ENCODE measurements around the gene SARNP.

GRCh38 chr12:55806982-55807381 is 10.5 kb downstream of the SARNP start:
- no peak for TF ChIP-seq CTCF (IDR thresholded peaks at IDR 0.05)
- TF ChIP-seq POLR2A (IDR thresholded peaks at IDR 0.05) = no peak
- TF ChIP-seq POLR2AphosphoS5 (IDR thresholded peaks at IDR 0.05) = no peak
- TF ChIP-seq EP300 (IDR thresholded peaks at IDR 0.05) = no peak

All from stomach (tissue), 4 donors.